ENCODE results near the gene HNRNPF. TPM values are rescaled to one million over a fixed set of nuclear protein-coding genes. Genes with fewer than 3 reads are reported as not detected.

HNRNPF gene
- 218 and 235 TPM in 2 replicates for total RNA-seq

DNA sequence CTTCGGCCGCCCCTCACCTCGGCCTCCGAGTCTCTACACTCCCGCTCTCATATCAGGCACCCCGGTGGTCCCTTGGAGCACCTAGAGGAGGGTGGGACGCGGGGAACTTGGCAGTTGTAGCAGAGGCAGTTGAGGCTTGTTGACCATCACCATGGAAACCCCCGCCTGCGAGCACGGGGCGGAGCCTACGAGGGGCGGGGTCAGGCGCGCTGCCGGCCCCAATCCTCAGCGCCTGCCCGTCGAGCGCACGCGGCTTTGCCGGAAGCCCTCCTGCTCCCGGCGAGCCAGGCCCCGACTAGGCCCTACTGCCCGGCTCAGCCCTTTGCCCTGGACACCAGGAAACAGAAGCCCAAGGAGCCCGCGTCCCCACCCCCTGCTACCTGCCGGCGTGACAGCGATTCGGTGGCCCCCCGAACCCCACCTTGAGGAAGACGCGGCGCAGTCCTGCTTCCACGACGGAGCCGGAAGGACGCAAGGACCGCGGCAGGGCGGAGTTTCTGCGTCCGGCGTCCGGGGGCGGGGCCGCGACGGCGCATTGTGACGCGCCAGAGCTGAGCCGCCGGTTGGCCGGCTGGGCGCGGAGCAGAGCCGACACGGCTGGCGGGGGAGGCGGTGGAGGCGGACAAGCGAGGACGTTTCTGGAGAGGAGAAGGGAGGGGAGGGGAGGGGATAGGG lies at the start of gene HNRNPF:
Gene HNRNPF (minus strand): TSS at position 477 of the 675 bp plus-strand sequence. CDS start 21,302 bp downstream, outside the sequence.

DNA sequence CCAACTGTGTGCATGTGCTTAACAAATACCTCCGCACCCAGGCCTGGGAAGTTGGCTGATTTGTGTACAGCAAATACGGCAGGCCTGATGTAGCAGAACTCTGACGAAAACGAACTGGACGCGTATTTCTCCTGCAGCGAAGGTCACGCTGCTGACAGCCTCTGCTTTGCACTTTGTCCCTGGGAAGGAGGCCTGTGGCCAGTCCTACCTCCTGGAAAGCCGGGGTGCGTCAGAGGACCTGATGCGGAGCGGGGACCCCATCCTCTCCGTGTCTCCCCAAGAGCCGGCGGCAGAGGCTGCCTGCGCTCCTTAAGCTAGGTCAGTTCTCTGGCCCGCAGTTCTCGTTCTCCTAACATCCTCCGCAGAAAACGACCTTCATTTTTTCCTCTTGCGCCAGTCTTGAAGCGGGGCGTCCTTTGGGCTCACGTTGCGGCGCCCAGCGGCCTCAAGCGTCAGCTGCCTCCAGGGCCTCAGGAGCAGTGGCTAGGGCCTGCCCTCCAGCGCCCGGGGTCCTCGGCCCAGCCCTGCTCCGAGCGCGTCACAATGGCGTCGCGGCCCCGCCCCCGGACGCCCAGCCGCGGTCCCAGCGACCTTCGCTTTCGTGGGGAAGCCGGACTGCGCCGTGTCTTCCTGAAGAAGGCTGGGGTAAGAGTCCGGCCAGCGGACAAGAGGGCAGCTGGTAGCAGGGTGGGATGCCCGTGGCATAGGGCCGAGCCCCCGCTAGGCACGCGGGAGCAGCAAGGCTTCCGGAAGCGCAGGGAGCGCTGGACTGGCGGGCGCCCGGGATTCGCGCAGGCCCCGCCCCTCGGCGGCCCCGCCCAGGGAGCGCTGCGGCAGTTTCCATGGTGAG lies 27.5 kb upstream of the HNRNPF start, which contains the start of gene ZNF487:
Gene ZNF487 (plus strand): TSS at position 821 of the 850 bp plus-strand sequence. CDS start 38,703 bp downstream, outside the sequence.

GRCh38 chr10:43371418-43371817 lies 37.6 kb downstream of the HNRNPF start, which contains the start of gene FXYD4:
Gene FXYD4, plus strand, starts transcription at chr10:43371636. Its CDS starts 2,111 bp downstream, at chr10:43373747.

Other genes starting within 250 kb of the HNRNPF start
- 0.40 and 0.50 TPM in 2 replicates for gene RASGEF1A, start 142.1 kb downstream of the HNRNPF start, total RNA-seq
- not detected in 2 replicates for gene FXYD4, start 37.5 kb downstream of the HNRNPF start, total RNA-seq
- 5.2 TPM in 2 replicates for gene ZNF487, start 27.9 kb upstream of the HNRNPF start, total RNA-seq
- 3.4 and 5.0 TPM in 2 replicates for gene ZNF239, start 165.4 kb upstream of the HNRNPF start, total RNA-seq
- gene ZNF485, start 197.3 kb upstream of the HNRNPF start, total RNA-seq = 1.3 and 2.2 TPM in 2 replicates
- gene ZNF32, start 239.7 kb upstream of the HNRNPF start, total RNA-seq = 36.9 and 42.7 TPM in 2 replicates